Activated CD8-positive, alpha-beta memory T cell treated with anti-CD3 and anti-CD28 coated beads for 24 hours (primary cell): ENCODE measurements around the gene DROSHA.
"Not testable (repeated sequence)": the region's sequence is repeated elsewhere in the genome, so short reads cannot be mapped to it uniquely, and the experiment has no call there.

Experiments used
- DNase-seq: peaks from one replicate; pipeline ENCODE4 v3.0.0-alpha.2; 2020

The DROSHA gene

GRCh38 chr5:31378136-31378535 lies 153.8 kb downstream of the DROSHA start:
- DNase-seq, result no peak

- DNase-seq, result no peak
Measured at GRCh38 chr5:31377274-31377946, 154.5 kb downstream of the DROSHA start.

GRCh38 chr5:31375999-31376720 lies 155.7 kb downstream of the DROSHA start:
- no peak for DNase-seq

- no peak for DNase-seq
Measured at GRCh38 chr5:31372124-31372523, 159.8 kb downstream of the DROSHA start.

- no peak for DNase-seq
Measured at GRCh38 chr5:31366941-31367340, 165.0 kb downstream of the DROSHA start.

- no peak for DNase-seq
Measured at GRCh38 chr5:31365776-31366175, 166.1 kb downstream of the DROSHA start.

GRCh38 chr5:31364881-31365636 lies 166.8 kb downstream of the DROSHA start:
- no peak for DNase-seq

- no peak for DNase-seq
Measured at GRCh38 chr5:31362931-31363568, 168.8 kb downstream of the DROSHA start.

- DNase-seq, result no peak
Measured at GRCh38 chr5:31362529-31362900, 169.4 kb downstream of the DROSHA start.

GRCh38 chr5:31361704-31362528 lies 170.0 kb downstream of the DROSHA start:
- DNase-seq, result not testable (repeated sequence)

- no peak for DNase-seq
Measured at GRCh38 chr5:31361234-31361633, 170.7 kb downstream of the DROSHA start.

- no peak for DNase-seq
Measured at GRCh38 chr5:31359839-31360238, 172.1 kb downstream of the DROSHA start.

- no peak for DNase-seq
Measured at GRCh38 chr5:31357038-31357437, 174.9 kb downstream of the DROSHA start.

GRCh38 chr5:31355337-31355736 lies 176.6 kb downstream of the DROSHA start:
- DNase-seq, result no peak
